ENCODE data around the gene ASPHD1. TPM values are rescaled to one million over a fixed set of nuclear protein-coding genes. Genes with fewer than 3 reads are reported as not detected.
"Not testable (repeated sequence)": the region's sequence is repeated elsewhere in the genome, so short reads cannot be mapped to it uniquely, and the experiment has no call there.

ASPHD1 gene
- polyA plus RNA-seq, 1 donor from 2014 or later: not detected

GRCh38 chr16:29925781-29926710 lies 25.8 kb downstream of the ASPHD1 start, which contains the start of gene KCTD13:
Gene KCTD13 (minus strand): TSS chr16:29926226. CDS start chr16:29926033, 193 bp downstream.
- Mint-ChIP-seq H3K4me1 (peaks cover 24 to 31% (median 27%) of the 10 kb centered on the region in 3 donors), H3K27me3 (no peaks in the 10 kb centered on the region), H3K9me3 (no peaks in the 10 kb centered on the region), H3K27ac (peak within 1 kb of the TSS; percentile 89 to 97 (median 96)), H3K4me3 (peak within 1 kb of the TSS; percentile 94 to 99 (median 98)), H3K36me3 (no peaks in the 10 kb centered on the region)

GRCh38 chr16:29926711-29927052 lies 26.4 kb downstream of the ASPHD1 start:
- Mint-ChIP-seq H3K4me3 (peak overlapping the region; percentile 94 to 99 (median 98)), H3K27ac (peak overlapping the region; percentile 89 to 97 (median 96)), H3K9me3 (no peaks in the 10 kb centered on the region), H3K4me1 (peaks cover 23 to 31% (median 27%) of the 10 kb centered on the region in 3 donors), H3K27me3 (no peaks in the 10 kb centered on the region), H3K36me3 (no peaks in the 10 kb centered on the region)

GRCh38 chr16:29927070-29927905 lies 27.0 kb downstream of the ASPHD1 start:
- Mint-ChIP-seq H3K36me3 (no peaks in the 10 kb centered on the region), H3K27ac (peak overlapping the region; percentile 89 to 97 (median 96)), H3K27me3 (no peaks in the 10 kb centered on the region), H3K9me3 (no peaks in the 10 kb centered on the region), H3K4me3 (peak overlapping the region; percentile 94 to 99 (median 98)), H3K4me1 (peaks cover 23 to 31% (median 27%) of the 10 kb centered on the region in 3 donors)

GRCh38 chr16:29931750-29932149 lies 31.5 kb downstream of the ASPHD1 start:
- not testable (repeated sequence) for H3K27me3 Mint-ChIP-seq, H3K27ac Mint-ChIP-seq, H3K36me3 Mint-ChIP-seq, H3K9me3 Mint-ChIP-seq, H3K4me1 Mint-ChIP-seq
- peak overlapping the region in 1 of 4 donors; percentile 20 for H3K4me3 Mint-ChIP-seq

GRCh38 chr16:29940656-29941055 lies 40.4 kb downstream of the ASPHD1 start:
- Mint-ChIP-seq H3K4me1 (no peaks in the 10 kb centered on the region), H3K9me3 (peaks cover 0 to 2% (median 0%) of the 10 kb centered on the region in 3 donors), H3K27me3 (peaks cover 9% of the 10 kb centered on the region), H3K4me3 (no peak overlapping the region), H3K27ac (peak overlapping the region in 1 of 3 donors; percentile 16), H3K36me3 (no peaks in the 10 kb centered on the region)

- Mint-ChIP-seq H3K27ac (no peak overlapping the region), H3K4me1 (no peaks in the 10 kb centered on the region), H3K36me3 (peaks cover 1% of the 10 kb centered on the region), H3K9me3 (peaks cover 0 to 2% (median 0%) of the 10 kb centered on the region in 3 donors), H3K27me3 (peaks cover 8% of the 10 kb centered on the region), H3K4me3 (no peak overlapping the region)
Measured at GRCh38 chr16:29943846-29944799, 43.8 kb downstream of the ASPHD1 start.

- no peaks in the 10 kb centered on the region for H3K4me1 Mint-ChIP-seq
- no peak overlapping the region for H3K27ac Mint-ChIP-seq
- no peak overlapping the region for H3K4me3 Mint-ChIP-seq
- H3K9me3 Mint-ChIP-seq: peaks cover 2 to 8% (median 3%) of the 10 kb centered on the region in 3 donors
- H3K36me3 Mint-ChIP-seq: peaks cover 1% of the 10 kb centered on the region
- no peaks in the 10 kb centered on the region for H3K27me3 Mint-ChIP-seq
Measured at GRCh38 chr16:29947897-29948296, 47.6 kb downstream of the ASPHD1 start.

- Mint-ChIP-seq H3K27me3 (no peaks in the 10 kb centered on the region), H3K4me1 (no peaks in the 10 kb centered on the region), H3K9me3 (peaks cover 2 to 8% (median 3%) of the 10 kb centered on the region in 3 donors), H3K36me3 (peaks cover 1% of the 10 kb centered on the region), H3K4me3 (no peak overlapping the region), H3K27ac (no peak overlapping the region)
Measured at GRCh38 chr16:29950806-29951461, 50.6 kb downstream of the ASPHD1 start.

GRCh38 chr16:29951625-29952365 lies 51.5 kb downstream of the ASPHD1 start:
- Mint-ChIP-seq H3K27me3 (peaks cover 2% of the 10 kb centered on the region), H3K4me3 (no peak overlapping the region), H3K36me3 (no peaks in the 10 kb centered on the region)

More at GRCh38 chr16:29951625-29952365, 51.5 kb downstream of the ASPHD1 start:
- Mint-ChIP-seq H3K9me3 (peaks cover 2 to 8% (median 3%) of the 10 kb centered on the region in 3 donors), H3K4me1 (no peaks in the 10 kb centered on the region), H3K27ac (no peak overlapping the region)

Other genes starting within 250 kb of the ASPHD1 start
- 11.0 TPM for gene SPN, start 237.2 kb upstream of the ASPHD1 start, polyA plus RNA-seq
- gene QPRT, start 221.3 kb upstream of the ASPHD1 start, polyA plus RNA-seq: not detected
- 50.6 TPM for gene C16orf54, start 154.5 kb upstream of the ASPHD1 start, polyA plus RNA-seq
- not detected for gene ZG16, start 122.2 kb upstream of the ASPHD1 start, polyA plus RNA-seq
- gene KIF22, start 109.7 kb upstream of the ASPHD1 start, polyA plus RNA-seq: 34.7 TPM
- 22.9 TPM for gene MAZ, start 94.0 kb upstream of the ASPHD1 start, polyA plus RNA-seq
- gene PRRT2, start 88.3 kb upstream of the ASPHD1 start, polyA plus RNA-seq: not detected
- 59.6 TPM for gene PAGR1, start 84.3 kb upstream of the ASPHD1 start, polyA plus RNA-seq
- gene MVP, start 80.0 kb upstream of the ASPHD1 start, polyA plus RNA-seq: 90.3 TPM
- gene CDIPT, start 37.3 kb upstream of the ASPHD1 start, polyA plus RNA-seq: 73.8 TPM
- gene SEZ6L2, start 938 bp upstream of the ASPHD1 start, polyA plus RNA-seq: not detected
- 19.2 TPM for gene KCTD13, start 25.7 kb downstream of the ASPHD1 start, polyA plus RNA-seq
- gene TMEM219, start 61.6 kb downstream of the ASPHD1 start, polyA plus RNA-seq: 171 TPM
- 7.6 TPM for gene TAOK2, start 73.4 kb downstream of the ASPHD1 start, polyA plus RNA-seq
- 21.0 TPM for gene HIRIP3, start 95.1 kb downstream of the ASPHD1 start, polyA plus RNA-seq
- gene INO80E, start 95.8 kb downstream of the ASPHD1 start, polyA plus RNA-seq: 6.0 TPM
- not detected for gene DOC2A, start 110.5 kb downstream of the ASPHD1 start, polyA plus RNA-seq
- gene C16orf92, start 122.7 kb downstream of the ASPHD1 start, polyA plus RNA-seq: not detected
- not detected for gene TLCD3B, start 130.8 kb downstream of the ASPHD1 start, polyA plus RNA-seq
- 884 TPM for gene ALDOA, start 165.3 kb downstream of the ASPHD1 start, polyA plus RNA-seq
- gene PPP4C, start 175.5 kb downstream of the ASPHD1 start, polyA plus RNA-seq: 187 TPM
- gene TBX6, start 191.4 kb downstream of the ASPHD1 start, polyA plus RNA-seq: not detected
- gene YPEL3, start 195.7 kb downstream of the ASPHD1 start, polyA plus RNA-seq: 362 TPM
- not detected for gene GDPD3, start 213.0 kb downstream of the ASPHD1 start, polyA plus RNA-seq
- 8.6 TPM for gene MAPK3, start 222.7 kb downstream of the ASPHD1 start, polyA plus RNA-seq

Measured in IgD-negative memory B cell (primary cell).